ENCODE measurements around the gene KLF4. TPM values are rescaled to one million over a fixed set of nuclear protein-coding genes. Genes with fewer than 3 reads are reported as not detected.

KLF4 gene
- total and polyA plus RNA-seq, 5 donors from 2014 or later, result 0.11 to 4.0 TPM; not detected in 3

GRCh38 chr9:107460153-107461023 is 29.2 kb downstream of the KLF4 start:
- Mint-ChIP-seq H3K4me1 (peaks cover 0 to 5% (median 3%) of the 10 kb centered on the region in 4 donors), H3K9me3 (peaks cover 0 to 5% (median 0%) of the 10 kb centered on the region in 7 donors), H3K36me3 (no peaks in the 10 kb centered on the region), H3K27me3 (peaks cover 20% of the 10 kb centered on the region), H3K4me3 (no peak overlapping the region), H3K27ac (no peak overlapping the region)
- Histone ChIP-seq H3K9me3 (ENCODE audit: control insufficient read depth in 2 of 2, low read length in 2 of 2) (no peaks in the 10 kb centered on the region), H3K36me3 (ENCODE audit: control insufficient read depth, insufficient read depth, low read length) (no peaks in the 10 kb centered on the region), H3K27me3 (ENCODE audit: control insufficient read depth, insufficient read depth, low read length) (peaks cover 5% of the 10 kb centered on the region), H3K4me3 (ENCODE audit: low read depth, low read length) (no peak overlapping the region), H3K4me1 (ENCODE audit: control insufficient read depth, insufficient read depth, low read length, poor library complexity, severe bottlenecking) (no peaks in the 10 kb centered on the region), H3K27ac (ENCODE audit: insufficient read depth, low read length, poor library complexity, severe bottlenecking) (no peak overlapping the region)
- DNase-seq (no peak), ATAC-seq (ENCODE audit: low read depth in 2 of 2) (no peak)

GRCh38 chr9:107455425-107456135 is 34.0 kb downstream of the KLF4 start:
- Mint-ChIP-seq H3K9me3 (peaks cover 0 to 8% (median 0%) of the 10 kb centered on the region in 7 donors), H3K4me3 (no peak overlapping the region), H3K4me1 (no peaks in the 10 kb centered on the region), H3K27ac (no peak overlapping the region), H3K36me3 (no peaks in the 10 kb centered on the region), H3K27me3 (peaks cover 5% of the 10 kb centered on the region)
- no peaks in the 10 kb centered on the region for H3K4me1 ChIP-seq (ENCODE audit: control insufficient read depth, insufficient read depth, low read length, poor library complexity, severe bottlenecking)
- ATAC-seq (ENCODE audit: low read depth in 2 of 2) (no peak), DNase-seq (no peak)
- H3K27ac ChIP-seq (ENCODE audit: insufficient read depth, low read length, poor library complexity, severe bottlenecking), result no peak overlapping the region
- H3K27me3 ChIP-seq (ENCODE audit: control insufficient read depth, insufficient read depth, low read length), result no peaks in the 10 kb centered on the region
- no peaks in the 10 kb centered on the region for H3K36me3 ChIP-seq (ENCODE audit: control insufficient read depth, insufficient read depth, low read length)
- no peaks in the 10 kb centered on the region for H3K9me3 ChIP-seq (ENCODE audit: control insufficient read depth in 2 of 2, low read length in 2 of 2)
- no peak overlapping the region for H3K4me3 ChIP-seq (ENCODE audit: low read depth, low read length)

GRCh38 chr9:107453479-107453878 is 36.1 kb downstream of the KLF4 start:
- H3K4me3 Mint-ChIP-seq, result no peak overlapping the region
- no peak overlapping the region for H3K27ac ChIP-seq (ENCODE audit: insufficient read depth, low read length, poor library complexity, severe bottlenecking)
- DNase-seq (no peak), ATAC-seq (ENCODE audit: low read depth in 2 of 2) (no peak)
- no peaks in the 10 kb centered on the region for H3K9me3 ChIP-seq (ENCODE audit: control insufficient read depth in 2 of 2, low read length in 2 of 2)
- H3K27me3 ChIP-seq (ENCODE audit: control insufficient read depth, insufficient read depth, low read length), result no peaks in the 10 kb centered on the region
- no peaks in the 10 kb centered on the region for H3K27me3 Mint-ChIP-seq
- H3K4me1 Mint-ChIP-seq, result no peaks in the 10 kb centered on the region
- no peaks in the 10 kb centered on the region for H3K36me3 ChIP-seq (ENCODE audit: control insufficient read depth, insufficient read depth, low read length)
- H3K36me3 Mint-ChIP-seq, result no peaks in the 10 kb centered on the region
- no peaks in the 10 kb centered on the region for H3K4me1 ChIP-seq (ENCODE audit: control insufficient read depth, insufficient read depth, low read length, poor library complexity, severe bottlenecking)
- H3K9me3 Mint-ChIP-seq, result peaks cover 0 to 8% (median 0%) of the 10 kb centered on the region in 7 donors
- no peak overlapping the region for H3K4me3 ChIP-seq (ENCODE audit: low read depth, low read length)
- no peak overlapping the region for H3K27ac Mint-ChIP-seq

GRCh38 chr9:107447834-107448233 is 41.7 kb downstream of the KLF4 start:
- ATAC-seq (ENCODE audit: low read depth in 2 of 2), result no peak
- Histone ChIP-seq H3K4me3 (ENCODE audit: low read depth, low read length) (no peak overlapping the region), H3K36me3 (ENCODE audit: control insufficient read depth, insufficient read depth, low read length) (no peaks in the 10 kb centered on the region), H3K9me3 (ENCODE audit: control insufficient read depth in 2 of 2, low read length in 2 of 2) (no peaks in the 10 kb centered on the region), H3K27ac (ENCODE audit: insufficient read depth, low read length, poor library complexity, severe bottlenecking) (no peak overlapping the region), H3K27me3 (ENCODE audit: control insufficient read depth, insufficient read depth, low read length) (no peaks in the 10 kb centered on the region), H3K4me1 (ENCODE audit: control insufficient read depth, insufficient read depth, low read length, poor library complexity, severe bottlenecking) (no peaks in the 10 kb centered on the region)
- no peak for DNase-seq
- Mint-ChIP-seq H3K27me3 (no peaks in the 10 kb centered on the region), H3K4me1 (no peaks in the 10 kb centered on the region), H3K9me3 (peaks cover 0 to 7% (median 0%) of the 10 kb centered on the region in 7 donors), H3K36me3 (no peaks in the 10 kb centered on the region), H3K4me3 (no peak overlapping the region), H3K27ac (no peak overlapping the region)

- H3K27ac Mint-ChIP-seq, result no peak overlapping the region
- no peak overlapping the region for H3K4me3 Mint-ChIP-seq
- Histone ChIP-seq H3K4me3 (ENCODE audit: low read depth, low read length) (no peak overlapping the region), H3K9me3 (ENCODE audit: control insufficient read depth in 2 of 2, low read length in 2 of 2) (no peaks in the 10 kb centered on the region), H3K4me1 (ENCODE audit: control insufficient read depth, insufficient read depth, low read length, poor library complexity, severe bottlenecking) (no peaks in the 10 kb centered on the region), H3K27ac (ENCODE audit: insufficient read depth, low read length, poor library complexity, severe bottlenecking) (no peak overlapping the region), H3K36me3 (ENCODE audit: control insufficient read depth, insufficient read depth, low read length) (no peaks in the 10 kb centered on the region), H3K27me3 (ENCODE audit: control insufficient read depth, insufficient read depth, low read length) (no peaks in the 10 kb centered on the region)
- peaks cover 0 to 7% (median 0%) of the 10 kb centered on the region in 7 donors for H3K9me3 Mint-ChIP-seq
- no peaks in the 10 kb centered on the region for H3K4me1 Mint-ChIP-seq
- DNase-seq (no peak), ATAC-seq (ENCODE audit: low read depth in 2 of 2) (no peak)
- H3K36me3 Mint-ChIP-seq, result no peaks in the 10 kb centered on the region
- no peaks in the 10 kb centered on the region for H3K27me3 Mint-ChIP-seq
Measured at GRCh38 chr9:107447081-107447480, 42.5 kb downstream of the KLF4 start.

GRCh38 chr9:107446491-107446890 is 43.1 kb downstream of the KLF4 start:
- no peak overlapping the region for H3K4me3 Mint-ChIP-seq
- peaks cover 0 to 4% (median 0%) of the 10 kb centered on the region in 7 donors for H3K9me3 Mint-ChIP-seq
- no peak overlapping the region for H3K27ac Mint-ChIP-seq
- H3K36me3 Mint-ChIP-seq, result no peaks in the 10 kb centered on the region
- Histone ChIP-seq H3K27ac (ENCODE audit: insufficient read depth, low read length, poor library complexity, severe bottlenecking) (no peak overlapping the region), H3K27me3 (ENCODE audit: control insufficient read depth, insufficient read depth, low read length) (no peaks in the 10 kb centered on the region), H3K9me3 (ENCODE audit: control insufficient read depth in 2 of 2, low read length in 2 of 2) (no peaks in the 10 kb centered on the region), H3K36me3 (ENCODE audit: control insufficient read depth, insufficient read depth, low read length) (no peaks in the 10 kb centered on the region), H3K4me3 (ENCODE audit: low read depth, low read length) (no peak overlapping the region), H3K4me1 (ENCODE audit: control insufficient read depth, insufficient read depth, low read length, poor library complexity, severe bottlenecking) (no peaks in the 10 kb centered on the region)
- H3K4me1 Mint-ChIP-seq, result no peaks in the 10 kb centered on the region
- DNase-seq, result no peak
- no peaks in the 10 kb centered on the region for H3K27me3 Mint-ChIP-seq
- ATAC-seq (ENCODE audit: low read depth in 2 of 2), result no peak

GRCh38 chr9:107443786-107444185 is 45.8 kb downstream of the KLF4 start:
- Mint-ChIP-seq H3K4me3 (no peak overlapping the region), H3K9me3 (peaks cover 0 to 4% (median 0%) of the 10 kb centered on the region in 7 donors), H3K27me3 (no peaks in the 10 kb centered on the region), H3K4me1 (no peaks in the 10 kb centered on the region), H3K27ac (no peak overlapping the region), H3K36me3 (no peaks in the 10 kb centered on the region)
- H3K9me3 ChIP-seq (ENCODE audit: control insufficient read depth in 2 of 2, low read length in 2 of 2), result no peaks in the 10 kb centered on the region
- no peak overlapping the region for H3K4me3 ChIP-seq (ENCODE audit: low read depth, low read length)
- no peak for DNase-seq
- H3K27me3 ChIP-seq (ENCODE audit: control insufficient read depth, insufficient read depth, low read length), result no peaks in the 10 kb centered on the region
- no peaks in the 10 kb centered on the region for H3K36me3 ChIP-seq (ENCODE audit: control insufficient read depth, insufficient read depth, low read length)
- H3K4me1 ChIP-seq (ENCODE audit: control insufficient read depth, insufficient read depth, low read length, poor library complexity, severe bottlenecking), result no peaks in the 10 kb centered on the region
- no peak for ATAC-seq (ENCODE audit: low read depth in 2 of 2)
- H3K27ac ChIP-seq (ENCODE audit: insufficient read depth, low read length, poor library complexity, severe bottlenecking), result no peak overlapping the region

All from CD4-positive, CD25-positive, alpha-beta regulatory T cell (primary cell).